Measurements from ENCODE around the gene UBE2Q1.
"Not testable (repeated sequence)": the region's sequence is repeated elsewhere in the genome, so short reads cannot be mapped to it uniquely, and the experiment has no call there.

Gene UBE2Q1

DNA sequence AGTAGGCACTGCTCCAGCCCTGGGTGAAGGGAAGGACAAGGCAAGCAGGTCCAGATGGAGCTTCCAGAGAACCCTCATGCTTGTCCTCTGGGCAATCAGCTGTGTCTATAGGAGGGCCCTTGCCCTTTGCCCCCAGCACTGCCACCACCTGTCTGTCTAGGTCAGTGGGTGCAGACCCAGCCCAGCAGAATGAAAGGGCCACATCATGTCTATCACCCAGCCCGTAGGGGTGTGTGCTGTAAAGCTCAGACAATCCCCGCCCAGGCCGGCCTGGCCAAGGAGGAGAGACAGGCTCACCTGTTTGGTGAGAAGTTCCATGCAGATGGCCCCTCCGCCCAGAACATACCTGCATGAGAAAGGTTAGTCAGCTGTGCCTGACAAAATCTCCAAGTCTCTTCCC lies 7.0 kb downstream of the UBE2Q1 start:
- no peak for DNase-seq (ENCODE audit: low read depth, low spot score)

GRCh38 chr1:154550657-154551056 lies 7.8 kb downstream of the UBE2Q1 start:
- DNase-seq (ENCODE audit: low read depth, low spot score), result no peak

GRCh38 chr1:154550070-154550469 lies 8.4 kb downstream of the UBE2Q1 start:
- no peak for DNase-seq (ENCODE audit: low read depth, low spot score)

DNA sequence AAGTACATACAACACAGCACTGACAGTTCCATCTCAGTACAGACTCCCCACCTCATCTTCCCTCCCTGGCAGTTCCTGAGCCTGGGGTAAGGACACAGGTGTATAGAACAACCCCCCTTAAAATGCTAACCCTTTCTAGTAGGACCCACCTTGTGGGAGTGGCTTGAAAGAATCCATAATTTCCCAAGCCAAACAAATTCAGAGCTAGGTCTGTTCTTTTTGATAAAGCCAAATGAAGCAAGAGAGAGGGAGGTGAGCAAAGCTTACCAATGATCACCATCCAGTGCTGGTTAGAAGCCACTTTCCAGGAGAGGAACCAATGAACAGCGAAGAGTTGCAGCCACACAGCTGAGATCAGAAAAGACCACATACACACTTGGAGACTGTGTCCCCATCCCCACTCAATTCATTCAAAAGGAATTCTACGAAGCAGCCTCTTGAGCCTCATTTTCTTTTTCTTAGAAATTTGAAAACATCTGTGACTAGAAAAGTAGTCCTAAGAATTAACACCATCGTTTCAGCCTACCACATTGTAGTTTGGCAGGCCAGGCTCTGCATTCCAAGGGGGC lies 9.2 kb downstream of the UBE2Q1 start:
- DNase-seq (ENCODE audit: low read depth, low spot score), result no peak

DNA sequence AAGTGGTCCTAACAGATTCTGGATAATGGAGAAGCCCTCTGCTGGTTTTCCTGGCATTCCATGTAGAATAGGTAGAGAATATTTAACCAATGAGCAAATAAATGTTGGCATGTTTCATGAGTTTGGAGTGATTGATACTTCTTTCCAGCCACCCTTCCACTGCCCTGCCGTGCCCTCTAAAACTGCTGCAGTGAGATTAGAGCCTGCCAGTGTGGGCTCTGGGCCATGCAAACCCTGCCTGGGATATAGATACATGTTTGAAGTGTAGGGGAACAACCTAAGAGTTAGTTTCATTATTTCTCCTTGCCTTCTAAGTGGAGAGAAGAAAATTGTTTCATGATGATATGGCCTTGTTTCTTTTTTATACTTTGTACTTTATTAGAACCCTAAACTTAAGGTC lies 10.4 kb downstream of the UBE2Q1 start:
- DNase-seq (ENCODE audit: low read depth, low spot score), result no peak

GRCh38 chr1:154547105-154547732 lies 11.2 kb downstream of the UBE2Q1 start:
- DNase-seq (ENCODE audit: low read depth, low spot score), result no peak

DNA sequence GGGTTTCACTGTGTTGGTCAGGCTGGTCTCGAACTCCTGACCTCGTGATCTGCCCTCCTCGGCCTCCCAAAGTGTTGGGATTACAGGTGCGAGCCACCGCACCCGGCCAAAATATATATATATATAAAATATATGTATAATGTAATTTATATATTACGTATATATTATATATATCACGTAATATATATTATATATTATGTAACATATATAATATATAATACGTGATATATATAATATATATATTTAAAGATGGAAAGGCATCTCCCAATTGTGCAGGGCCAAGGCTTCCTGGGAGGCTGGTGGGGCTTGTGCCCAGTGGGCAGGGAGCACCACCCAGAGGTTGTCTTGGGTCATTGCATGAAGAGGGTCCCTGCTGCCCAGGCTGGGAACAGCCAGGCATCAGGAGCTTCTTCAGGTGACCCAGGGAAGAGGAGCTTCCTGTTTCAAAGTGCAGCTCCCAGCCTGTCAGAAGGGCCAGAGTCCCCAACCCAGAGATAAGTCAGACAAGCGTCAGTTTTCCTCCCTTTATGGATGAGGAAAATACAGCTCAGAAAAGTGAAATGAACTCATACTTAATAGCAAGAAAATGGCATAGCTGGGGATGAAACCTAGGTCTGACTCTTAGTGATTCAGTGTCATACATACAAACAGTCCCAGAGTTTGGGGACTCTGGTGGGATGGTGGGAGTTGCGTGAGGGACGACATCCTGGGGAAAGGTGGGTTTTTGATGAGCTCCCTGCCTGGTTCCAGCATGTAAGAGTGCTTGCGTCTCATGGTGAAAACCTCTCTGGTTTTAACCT lies 12.0 kb downstream of the UBE2Q1 start:
- peak; percentile 26 for DNase-seq (ENCODE audit: low read depth, low spot score)

DNA sequence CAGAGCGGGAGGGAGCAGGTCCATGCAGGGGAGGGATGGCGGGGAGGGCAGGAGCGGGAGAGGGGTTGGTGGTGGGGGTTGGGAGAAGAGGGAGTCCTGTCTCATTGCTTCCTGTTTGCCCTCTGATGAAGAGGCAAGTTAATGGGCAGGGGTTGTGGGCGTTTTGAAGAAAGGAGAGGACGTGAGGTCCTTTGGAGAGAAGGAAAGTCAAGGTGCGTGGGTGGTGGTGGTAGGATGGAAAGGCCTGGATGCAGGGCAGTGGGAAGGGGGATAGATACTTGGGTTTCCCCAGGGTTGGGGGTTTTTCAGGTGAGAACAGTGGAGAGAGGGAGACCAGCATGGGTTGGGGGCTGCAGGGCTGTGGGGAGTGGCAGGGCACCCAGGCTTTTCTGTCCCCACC lies 17.2 kb downstream of the UBE2Q1 start:
- no peak for DNase-seq (ENCODE audit: low read depth, low spot score)

DNA sequence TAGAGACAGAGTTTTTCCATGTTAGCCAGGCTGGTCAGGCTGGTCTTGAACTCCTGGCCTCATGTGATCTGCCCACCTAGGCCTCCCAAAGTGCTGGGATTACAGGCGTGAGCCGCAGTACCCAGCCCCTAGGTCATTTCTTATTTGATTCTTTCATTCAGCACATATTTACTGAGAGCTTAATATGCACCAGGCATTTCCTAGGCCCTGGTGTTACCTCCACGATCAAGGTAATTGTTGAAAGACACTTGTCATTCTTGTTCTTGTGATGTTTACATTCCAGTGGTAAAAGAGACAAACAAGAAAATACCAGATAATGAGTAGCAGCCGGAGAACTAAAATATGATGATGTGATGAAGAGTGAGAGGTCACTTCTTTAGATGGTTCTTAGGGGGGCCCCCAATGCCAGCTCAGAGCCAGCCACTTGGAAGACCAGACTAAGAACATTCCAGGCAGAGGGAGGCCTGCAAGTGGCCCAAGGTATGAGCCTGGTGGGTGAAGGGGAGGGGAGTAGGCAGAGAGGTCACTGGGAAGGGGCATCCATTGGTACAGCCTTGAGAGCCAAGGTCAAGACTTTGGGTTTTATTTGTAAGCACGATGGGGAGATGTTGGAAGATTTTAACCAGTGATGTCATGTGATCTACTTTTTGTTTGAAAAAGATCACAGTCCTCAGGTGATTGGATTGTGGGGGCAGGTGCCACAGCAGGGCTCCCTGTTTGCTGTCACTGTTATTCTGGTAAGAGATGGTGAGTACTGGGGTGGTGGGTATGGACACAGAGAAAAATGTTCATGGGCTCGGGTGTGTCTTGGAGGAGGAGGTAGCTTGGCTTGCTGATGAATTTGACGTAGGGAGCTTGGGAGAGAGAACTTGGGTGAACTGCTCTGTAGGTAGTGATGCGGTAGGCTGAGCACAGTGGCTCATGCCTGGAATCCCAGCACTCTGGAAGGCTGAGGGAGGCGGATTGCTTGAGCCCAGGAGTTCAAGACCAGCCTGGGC lies 18.7 kb downstream of the UBE2Q1 start:
- DNase-seq (ENCODE audit: low read depth, low spot score), result no peak

DNA sequence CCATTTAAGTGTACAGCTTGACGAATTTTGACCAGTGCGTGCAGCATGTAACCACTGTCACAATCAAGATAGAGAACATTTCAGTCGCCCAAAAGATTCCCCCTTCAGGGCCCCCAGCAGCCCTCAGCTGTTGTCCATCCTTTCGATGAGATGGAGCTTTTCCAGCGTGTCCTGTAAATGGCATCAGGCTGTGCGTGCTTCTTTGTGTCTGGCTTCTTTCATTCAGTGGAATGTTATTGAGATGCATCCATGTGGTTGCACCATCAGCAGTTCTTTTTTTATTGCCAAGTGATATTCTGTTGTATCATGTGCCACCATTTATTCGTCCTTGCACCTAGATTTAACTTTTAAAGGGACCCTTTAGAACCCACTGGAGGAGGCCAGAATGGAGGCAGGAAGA lies 21.9 kb downstream of the UBE2Q1 start:
- no peak for DNase-seq (ENCODE audit: low read depth, low spot score)

DNA sequence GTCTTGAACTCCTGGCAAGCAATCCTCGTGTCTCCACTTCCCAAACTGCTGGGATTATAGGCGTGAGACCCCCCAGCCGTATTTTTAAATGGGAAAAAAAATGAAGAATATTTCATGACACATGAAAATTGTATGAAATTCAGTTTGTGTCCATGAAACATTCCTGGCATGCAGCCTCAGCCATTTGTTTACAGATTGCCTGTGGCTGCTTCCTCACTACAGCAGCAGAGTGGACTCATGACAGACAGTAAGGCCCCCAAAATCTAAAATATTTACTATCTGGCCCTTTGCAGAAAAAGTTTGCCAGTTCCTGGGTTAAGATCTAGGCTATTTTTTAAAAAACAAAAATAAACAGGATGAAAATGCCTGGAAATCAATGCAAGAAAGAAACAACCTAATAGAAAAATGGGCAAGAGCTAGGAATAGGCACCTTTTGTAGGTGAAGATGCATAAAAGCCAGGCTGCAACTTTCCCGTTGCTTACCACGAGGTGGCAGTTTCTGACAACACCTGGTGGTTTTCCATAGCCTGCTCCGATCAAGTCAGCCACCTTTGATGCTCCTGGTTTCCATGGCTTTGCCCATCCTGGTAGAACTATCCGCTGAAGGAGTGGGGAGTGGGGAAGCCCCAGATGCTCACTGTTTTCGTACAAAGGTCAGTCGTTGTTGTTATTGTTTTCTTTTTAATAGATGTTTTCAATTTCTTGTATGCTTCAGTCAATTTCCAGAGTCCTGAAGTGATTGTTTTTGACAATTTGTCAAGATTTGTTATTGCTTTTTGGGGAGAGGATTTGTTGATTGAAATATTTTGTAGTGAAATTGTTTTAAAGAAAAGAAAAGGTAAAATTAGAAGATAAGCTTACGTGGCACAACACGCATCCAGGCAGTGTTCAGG lies 24.3 kb downstream of the UBE2Q1 start:
- no peak for DNase-seq (ENCODE audit: low read depth, low spot score)

DNA sequence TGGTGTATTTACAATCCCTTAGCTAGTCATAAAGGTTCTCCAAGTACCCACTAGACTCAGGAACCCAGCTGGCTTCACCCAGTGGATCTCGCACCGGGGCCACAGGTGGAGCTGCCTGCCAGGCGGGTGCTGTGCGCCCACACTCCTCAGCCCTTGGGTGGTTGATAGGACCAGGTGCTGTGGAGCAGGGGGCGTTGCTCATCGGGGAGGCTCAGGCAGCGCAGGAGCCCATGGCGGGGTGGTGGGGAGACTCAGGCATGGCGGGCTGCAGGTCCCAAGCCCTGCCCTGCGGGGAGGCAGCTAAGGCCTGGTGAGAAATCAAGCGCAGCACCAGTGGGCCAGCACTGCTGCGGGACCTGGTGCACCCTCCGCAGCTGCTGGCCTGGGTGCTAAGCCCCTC lies 26.5 kb downstream of the UBE2Q1 start:
- DNase-seq (ENCODE audit: low read depth, low spot score), result not testable (repeated sequence)

DNA sequence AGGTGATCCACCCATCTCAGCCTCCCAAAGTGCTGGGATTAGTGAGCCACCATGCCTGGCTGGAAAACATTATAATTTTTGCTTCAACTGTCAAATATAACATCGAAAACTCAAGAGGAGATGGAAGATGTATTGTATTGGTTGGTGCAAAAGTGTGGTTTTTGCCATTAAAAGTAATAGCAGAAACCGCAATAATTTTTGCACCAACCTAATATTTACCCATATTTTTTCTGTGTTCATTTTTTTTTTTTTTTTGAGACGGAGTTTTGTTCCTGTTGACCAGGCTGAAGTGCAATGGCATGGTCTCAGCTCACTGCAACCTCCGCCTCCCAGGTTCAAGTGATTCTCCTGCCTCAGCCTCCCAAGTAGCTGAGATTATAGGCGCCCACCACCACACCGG lies 29.2 kb downstream of the UBE2Q1 start:
- no peak for DNase-seq (ENCODE audit: low read depth, low spot score)

DNA sequence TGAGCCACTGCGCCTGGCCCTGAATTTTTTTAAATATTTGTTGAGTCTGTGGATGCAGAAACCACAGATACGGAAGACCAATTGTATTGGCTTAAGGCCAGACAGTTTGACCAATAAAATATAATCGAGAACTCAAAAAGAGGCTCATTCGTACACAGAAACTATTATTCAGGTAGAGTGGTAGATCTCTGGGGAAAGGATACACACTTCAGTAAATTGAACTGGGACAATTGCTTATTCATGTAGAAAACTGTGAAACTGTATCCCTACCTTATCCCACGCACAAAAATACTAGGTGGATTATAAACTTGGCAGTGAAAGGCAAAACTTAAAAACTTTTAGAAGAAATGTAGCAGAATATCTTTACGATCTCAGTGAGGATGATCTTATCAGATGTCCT lies 31.3 kb downstream of the UBE2Q1 start:
- DNase-seq (ENCODE audit: low read depth, low spot score), result no peak

DNA sequence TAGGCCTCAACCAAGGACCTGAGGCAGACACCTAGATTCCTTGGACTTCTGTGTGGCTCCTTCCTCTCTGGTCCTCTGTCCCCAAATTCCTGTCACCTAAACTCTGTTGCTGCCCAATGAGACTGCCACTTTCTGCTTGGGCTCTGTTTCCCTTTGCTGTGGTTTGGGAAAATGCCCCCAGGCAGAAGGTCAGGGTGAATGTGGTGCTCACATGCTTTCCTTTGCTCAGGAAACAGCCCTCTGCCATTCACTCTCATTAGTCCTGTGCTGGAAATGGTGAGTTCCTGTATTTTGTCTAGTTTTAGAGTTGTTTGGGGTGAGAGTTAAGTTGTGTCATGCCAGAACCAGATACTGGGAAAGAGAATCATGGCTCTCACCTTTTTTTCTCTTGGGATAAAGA lies 33.6 kb downstream of the UBE2Q1 start:
- no peak for DNase-seq (ENCODE audit: low read depth, low spot score)

DNA sequence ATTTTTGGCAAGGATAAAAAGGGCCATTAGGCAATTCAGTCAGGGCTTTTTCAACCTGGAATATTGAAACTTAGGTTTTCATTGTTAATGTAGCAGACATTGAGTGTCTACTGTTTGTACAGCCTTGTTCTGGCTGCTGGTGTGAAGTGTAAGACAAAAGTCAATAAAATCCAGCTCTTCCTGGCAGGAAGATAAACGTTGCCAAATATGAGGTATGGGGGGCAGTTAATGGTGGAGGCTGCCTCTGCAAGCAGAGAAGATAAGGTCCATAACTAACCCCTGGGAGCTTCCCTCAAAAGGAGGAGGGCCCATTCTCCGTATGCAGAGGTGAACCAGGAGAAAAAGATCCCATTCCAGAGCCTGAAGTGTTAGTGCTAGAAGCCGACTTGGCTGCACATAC lies 36.8 kb downstream of the UBE2Q1 start:
- DNase-seq (ENCODE audit: low read depth, low spot score), result no peak

- no peak for DNase-seq (ENCODE audit: low read depth, low spot score)
These were observed 38.1 kb downstream of the UBE2Q1 start for GRCh38 chr1:154520333-154520732.

DNA sequence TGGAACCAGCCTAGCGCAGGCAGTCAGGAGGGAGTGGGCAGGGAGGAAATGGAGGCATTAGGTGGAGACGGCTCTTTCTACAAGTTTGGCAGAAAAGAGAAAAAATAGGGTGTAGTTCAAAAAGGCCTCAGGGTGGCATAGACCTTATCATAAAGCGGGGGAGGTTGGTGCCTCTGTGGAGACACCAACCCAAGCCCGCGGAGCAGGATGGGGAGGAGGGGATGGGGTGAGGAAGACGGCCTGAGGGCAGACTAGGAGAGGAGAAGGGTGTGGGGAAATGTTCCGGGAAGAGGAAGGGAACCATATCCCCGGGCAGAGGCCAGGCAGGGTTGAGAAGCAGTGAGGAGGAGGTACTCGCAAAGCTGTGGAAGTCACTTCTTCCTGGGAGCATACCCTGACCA lies 38.9 kb downstream of the UBE2Q1 start:
- no peak for DNase-seq (ENCODE audit: low read depth, low spot score)

GRCh38 chr1:154517661-154518060 lies 40.8 kb downstream of the UBE2Q1 start:
- no peak for DNase-seq (ENCODE audit: low read depth, low spot score)

- DNase-seq (ENCODE audit: low read depth, low spot score), result no peak
These were observed 44.4 kb downstream of the UBE2Q1 start for GRCh38 chr1:154514066-154514553.

DNA sequence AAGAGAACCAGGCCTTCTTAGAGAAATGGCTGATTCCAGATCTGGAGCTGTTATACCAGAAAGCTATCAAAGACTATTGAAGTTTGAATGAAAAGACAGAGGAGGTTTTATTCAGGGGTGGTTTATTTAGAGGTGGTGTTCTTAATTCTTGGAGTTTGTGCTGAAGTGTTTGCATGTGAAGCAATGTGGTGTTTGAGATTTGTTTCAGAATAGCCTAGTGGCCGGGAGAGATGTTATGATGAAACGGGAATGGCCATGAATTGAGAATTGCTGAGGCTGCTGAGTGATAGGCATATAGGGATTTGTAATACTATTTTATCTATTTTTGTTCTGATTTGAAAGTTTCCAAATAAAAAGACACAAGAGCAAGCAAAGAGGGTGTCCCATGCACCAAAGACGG lies 45.7 kb downstream of the UBE2Q1 start:
- no peak for DNase-seq (ENCODE audit: low read depth, low spot score)
